HEK293 (cell line): ENCODE measurements around the gene PLCD3.

Experiments
- CTCF ChIA-PET: fragments of 350-600 bp; formaldehyde crosslinking; extraction: SDS; loops from one replicate; lab custom pipeline; 2021; ENCODE audit warnings: antibody characterized with exemption; lab: Yijun Ruan, JAX
- POLR2A ChIA-PET: fragments of 300-600 bp; formaldehyde crosslinking; extraction: SDS; loops from one replicate; lab custom pipeline; 2020; ENCODE audit warnings: antibody characterized with exemption, inconsistent platforms; lab: Yijun Ruan, JAX
- H3K27ac ChIP-seq: fragments of 200-500 bp; sonication (Bioruptor generic); 2 replicates; pipeline ENCODE4 v1.5.1; 2014; ENCODE audit warnings: low read depth, low read length, control low read depth, inconsistent platforms; ENCODE audit errors: extremely low read depth
- H3K36me3 ChIP-seq, 2 experiments: fragments of 200-500 bp in 1 of 2; sonication (Bioruptor generic) in 1 of 2; 1 replicate in 1 of 2; 2 replicates in 1 of 2; pipeline ENCODE4 v1.5.1; 2014 to 2017; ENCODE audit warnings: inconsistent platforms in 2 of 2, low read length in 2 of 2; ENCODE audit not compliant: control insufficient read depth in 2 of 2, insufficient read depth in 1 of 2
- H3K4me1 ChIP-seq: fragments of 200-500 bp; sonication (Bioruptor generic); 2 replicates; pipeline ENCODE4 v1.5.1; 2014; ENCODE audit warnings: mild to moderate bottlenecking, low read length, inconsistent platforms; ENCODE audit not compliant: control insufficient read depth, insufficient read depth
- H3K4me3 ChIP-seq: 2 replicates; pipeline ENCODE4 v1.5.1; 2011; ENCODE audit warnings: low read depth, mild to moderate bottlenecking, control low read depth, low read length, moderate library complexity
- H3K9me3 ChIP-seq: fragments of 200-500 bp; sonication (Bioruptor generic); 2 replicates; pipeline ENCODE4 v1.5.1; 2014; ENCODE audit warnings: low read depth, low read length, inconsistent platforms; ENCODE audit not compliant: control insufficient read depth, insufficient read depth
- GLIS1 ChIP-seq: fragments of 450-650 bp; formaldehyde crosslinking; IDR thresholded peaks from 2 replicates; pipeline ENCODE4 v1.5.1; 2016; ENCODE audit warnings: missing biosample characterization, missing genetic modification characterization
- MEIS1 ChIP-seq: sonication (generic); formaldehyde crosslinking; IDR thresholded peaks from 2 replicates; pipeline ENCODE4 v1.8.1; 2022; ENCODE audit warnings: missing genetic modification reagents, mild to moderate bottlenecking, borderline replicate concordance
- MYNN ChIP-seq: fragments of 450-650 bp; formaldehyde crosslinking; IDR thresholded peaks from 2 replicates; pipeline ENCODE4 v1.5.1; 2016; ENCODE audit warnings: missing biosample characterization, missing genetic modification characterization, borderline replicate concordance
- PRDM1 ChIP-seq: fragments of 450-650 bp; formaldehyde crosslinking; IDR thresholded peaks from 2 replicates; pipeline ENCODE4; 2016; ENCODE audit warnings: missing biosample characterization, missing genetic modification characterization
- ZBTB1 ChIP-seq: fragments of 450-650 bp; formaldehyde crosslinking; IDR thresholded peaks from 2 replicates; pipeline ENCODE4 v1.5.1; 2016; ENCODE audit warnings: missing biosample characterization, missing genetic modification characterization
- ZEB2 ChIP-seq: fragments of 450-650 bp; formaldehyde crosslinking; IDR thresholded peaks from 2 replicates; pipeline ENCODE4 v1.5.1; 2016; ENCODE audit warnings: missing biosample characterization, missing genetic modification characterization
- ZIC2 ChIP-seq: fragments of 450-650 bp; formaldehyde crosslinking; IDR thresholded peaks from 2 replicates; pipeline ENCODE4 v1.5.1; 2016; ENCODE audit warnings: missing biosample characterization, missing genetic modification characterization
- ZNF155 ChIP-seq: fragments of 450-650 bp; formaldehyde crosslinking; IDR thresholded peaks from 2 replicates; pipeline ENCODE4 v1.5.1; 2016; ENCODE audit warnings: missing biosample characterization, missing genetic modification characterization
- ZNF2 ChIP-seq: fragments of 450-650 bp; formaldehyde crosslinking; IDR thresholded peaks from 2 replicates; pipeline ENCODE4 v1.5.1; 2016; ENCODE audit warnings: missing biosample characterization, missing genetic modification characterization
- ZNF324 ChIP-seq: fragments of 450-650 bp; formaldehyde crosslinking; IDR thresholded peaks from 2 replicates; pipeline ENCODE4 v1.5.1; 2016; ENCODE audit warnings: missing biosample characterization, missing genetic modification characterization
- ZNF335 ChIP-seq: fragments of 450-650 bp; formaldehyde crosslinking; conservative IDR thresholded peaks from 2 replicates; pipeline ENCODE4 v1.5.1; 2016; ENCODE audit warnings: missing biosample characterization, missing genetic modification characterization
- ZNF48 ChIP-seq: fragments of 450-650 bp; formaldehyde crosslinking; IDR thresholded peaks from 2 replicates; pipeline ENCODE4 v1.5.1; 2016; ENCODE audit warnings: missing biosample characterization, missing genetic modification characterization
- ZNF658 ChIP-seq: fragments of 450-650 bp; formaldehyde crosslinking; IDR thresholded peaks from 2 replicates; pipeline ENCODE4; 2016; ENCODE audit warnings: missing biosample characterization, missing genetic modification characterization
- ZNF792 ChIP-seq: fragments of 450-650 bp; formaldehyde crosslinking; IDR thresholded peaks from 2 replicates; pipeline ENCODE4 v1.5.1; 2016; ENCODE audit warnings: missing biosample characterization, missing genetic modification characterization
- TF ChIP-seq, protein P1 (sequence below): fragments of 450-650 bp; formaldehyde crosslinking; IDR thresholded peaks from 2 replicates; pipeline ENCODE4 v1.5.1; 2016; ENCODE audit warnings: missing biosample characterization, missing genetic modification characterization
- TF ChIP-seq, protein P2 (sequence below): fragments of 450-650 bp; formaldehyde crosslinking; IDR thresholded peaks from 2 replicates; pipeline ENCODE4 v1.5.1; 2017; ENCODE audit warnings: missing biosample characterization, missing genetic modification characterization
- TF ChIP-seq, protein P3 (sequence below): fragments of 450-650 bp; formaldehyde crosslinking; IDR thresholded peaks from 2 replicates; pipeline ENCODE4 v1.5.1; 2016; ENCODE audit warnings: missing biosample characterization, missing genetic modification characterization, low read depth
- TF ChIP-seq, protein P4 (sequence below): fragments of 450-650 bp; formaldehyde crosslinking; IDR thresholded peaks from 2 replicates; pipeline ENCODE4 v1.5.1; 2017; ENCODE audit warnings: missing biosample characterization, missing genetic modification characterization
- TF ChIP-seq, protein P5 (sequence below): fragments of 450-650 bp; formaldehyde crosslinking; IDR thresholded peaks from 2 replicates; pipeline ENCODE4 v1.5.1; 2016; ENCODE audit warnings: missing biosample characterization, missing genetic modification characterization

The PLCD3 gene

DNA sequence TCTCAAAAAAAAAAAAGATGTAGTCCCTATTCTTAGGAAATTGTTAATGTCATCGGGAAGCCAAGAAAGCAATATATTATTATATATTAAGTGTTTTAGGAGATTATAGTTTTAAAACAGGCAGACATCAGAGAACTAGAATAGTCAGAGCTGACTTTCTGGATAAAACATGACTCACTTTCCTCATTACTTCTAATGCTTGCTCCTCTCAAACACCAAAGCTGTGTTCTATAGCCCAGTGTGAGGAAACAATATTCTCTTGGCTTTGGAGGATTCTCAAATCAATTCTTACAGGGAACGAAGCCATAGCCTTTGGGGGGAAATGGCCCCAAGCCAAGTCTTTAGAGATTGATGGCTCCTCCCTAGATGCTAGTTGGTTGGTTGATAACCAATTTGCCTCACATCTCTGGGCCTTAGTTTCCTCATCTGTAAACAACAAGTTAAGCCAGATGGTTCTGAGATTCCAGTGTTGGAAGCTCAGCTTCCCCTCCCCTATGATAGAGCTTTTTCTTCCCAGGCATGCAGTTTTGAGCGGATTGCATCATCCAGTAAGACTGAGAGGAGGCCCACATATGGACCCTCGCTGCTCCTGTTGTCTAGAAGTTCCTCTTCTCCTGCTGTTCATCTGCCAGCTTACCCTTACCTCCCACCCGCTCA, 58.8 kb downstream of the PLCD3 start:
- TF ChIP-seq ZNF324 (tag by site-specific recombination) (0 out of 2 replicates have a peak, but pooled peaks have one; percentile 37), ZBTB1 (tag by site-specific recombination) (no peak), MEIS1 (no peak), ZNF658 (no peak), MYNN (no peak), ZNF155 (no peak), ZNF792 (tag by site-specific recombination) (no peak), ZIC2 (tag by site-specific recombination) (0 out of 2 replicates have a peak, but pooled peaks have one; percentile 32), ZEB2 (tag by site-specific recombination) (0 out of 2 replicates have a peak, but pooled peaks have one; percentile 28), ZNF48 (tag by site-specific recombination) (no peak), GLIS1 (tag by site-specific recombination) (no peak), ZNF335 (tag by site-specific recombination) (peak; percentile 40; the same call in 1 of the 2 replicates)
- TF ChIP-seq, protein P1, sequence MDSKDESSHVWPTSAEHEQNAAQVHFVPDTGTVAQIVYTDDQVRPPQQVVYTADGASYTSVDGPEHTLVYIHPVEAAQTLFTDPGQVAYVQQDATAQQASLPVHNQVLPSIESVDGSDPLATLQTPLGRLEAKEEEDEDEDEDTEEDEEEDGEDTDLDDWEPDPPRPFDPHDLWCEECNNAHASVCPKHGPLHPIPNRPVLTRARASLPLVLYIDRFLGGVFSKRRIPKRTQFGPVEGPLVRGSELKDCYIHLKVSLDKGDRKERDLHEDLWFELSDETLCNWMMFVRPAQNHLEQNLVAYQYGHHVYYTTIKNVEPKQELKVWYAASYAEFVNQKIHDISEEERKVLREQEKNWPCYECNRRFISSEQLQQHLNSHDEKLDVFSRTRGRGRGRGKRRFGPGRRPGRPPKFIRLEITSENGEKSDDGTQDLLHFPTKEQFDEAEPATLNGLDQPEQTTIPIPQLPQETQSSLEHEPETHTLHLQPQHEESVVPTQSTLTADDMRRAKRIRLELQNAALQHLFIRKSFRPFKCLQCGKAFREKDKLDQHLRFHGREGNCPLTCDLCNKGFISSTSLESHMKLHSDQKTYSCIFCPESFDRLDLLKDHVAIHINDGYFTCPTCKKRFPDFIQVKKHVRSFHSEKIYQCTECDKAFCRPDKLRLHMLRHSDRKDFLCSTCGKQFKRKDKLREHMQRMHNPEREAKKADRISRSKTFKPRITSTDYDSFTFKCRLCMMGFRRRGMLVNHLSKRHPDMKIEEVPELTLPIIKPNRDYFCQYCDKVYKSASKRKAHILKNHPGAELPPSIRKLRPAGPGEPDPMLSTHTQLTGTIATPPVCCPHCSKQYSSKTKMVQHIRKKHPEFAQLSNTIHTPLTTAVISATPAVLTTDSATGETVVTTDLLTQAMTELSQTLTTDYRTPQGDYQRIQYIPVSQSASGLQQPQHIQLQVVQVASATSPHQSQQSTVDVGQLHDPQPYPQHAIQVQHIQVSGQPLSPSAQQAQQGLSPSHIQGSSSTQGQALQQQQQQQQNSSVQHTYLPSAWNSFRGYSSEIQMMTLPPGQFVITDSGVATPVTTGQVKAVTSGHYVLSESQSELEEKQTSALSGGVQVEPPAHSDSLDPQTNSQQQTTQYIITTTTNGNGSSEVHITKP (tag by site-specific recombination), result 0 out of 2 replicates have a peak, but pooled peaks have one; percentile 42
- TF ChIP-seq, protein P2, sequence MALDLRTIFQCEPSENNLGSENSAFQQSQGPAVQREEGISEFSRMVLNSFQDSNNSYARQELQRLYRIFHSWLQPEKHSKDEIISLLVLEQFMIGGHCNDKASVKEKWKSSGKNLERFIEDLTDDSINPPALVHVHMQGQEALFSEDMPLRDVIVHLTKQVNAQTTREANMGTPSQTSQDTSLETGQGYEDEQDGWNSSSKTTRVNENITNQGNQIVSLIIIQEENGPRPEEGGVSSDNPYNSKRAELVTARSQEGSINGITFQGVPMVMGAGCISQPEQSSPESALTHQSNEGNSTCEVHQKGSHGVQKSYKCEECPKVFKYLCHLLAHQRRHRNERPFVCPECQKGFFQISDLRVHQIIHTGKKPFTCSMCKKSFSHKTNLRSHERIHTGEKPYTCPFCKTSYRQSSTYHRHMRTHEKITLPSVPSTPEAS (tag by site-specific recombination), result no peak
- TF ChIP-seq, protein P3, sequence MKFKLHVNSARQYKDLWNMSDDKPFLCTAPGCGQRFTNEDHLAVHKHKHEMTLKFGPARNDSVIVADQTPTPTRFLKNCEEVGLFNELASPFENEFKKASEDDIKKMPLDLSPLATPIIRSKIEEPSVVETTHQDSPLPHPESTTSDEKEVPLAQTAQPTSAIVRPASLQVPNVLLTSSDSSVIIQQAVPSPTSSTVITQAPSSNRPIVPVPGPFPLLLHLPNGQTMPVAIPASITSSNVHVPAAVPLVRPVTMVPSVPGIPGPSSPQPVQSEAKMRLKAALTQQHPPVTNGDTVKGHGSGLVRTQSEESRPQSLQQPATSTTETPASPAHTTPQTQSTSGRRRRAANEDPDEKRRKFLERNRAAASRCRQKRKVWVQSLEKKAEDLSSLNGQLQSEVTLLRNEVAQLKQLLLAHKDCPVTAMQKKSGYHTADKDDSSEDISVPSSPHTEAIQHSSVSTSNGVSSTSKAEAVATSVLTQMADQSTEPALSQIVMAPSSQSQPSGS (tag by site-specific recombination), result peak; percentile 43; the same call in 1 of the 2 replicates
- TF ChIP-seq, protein P4, sequence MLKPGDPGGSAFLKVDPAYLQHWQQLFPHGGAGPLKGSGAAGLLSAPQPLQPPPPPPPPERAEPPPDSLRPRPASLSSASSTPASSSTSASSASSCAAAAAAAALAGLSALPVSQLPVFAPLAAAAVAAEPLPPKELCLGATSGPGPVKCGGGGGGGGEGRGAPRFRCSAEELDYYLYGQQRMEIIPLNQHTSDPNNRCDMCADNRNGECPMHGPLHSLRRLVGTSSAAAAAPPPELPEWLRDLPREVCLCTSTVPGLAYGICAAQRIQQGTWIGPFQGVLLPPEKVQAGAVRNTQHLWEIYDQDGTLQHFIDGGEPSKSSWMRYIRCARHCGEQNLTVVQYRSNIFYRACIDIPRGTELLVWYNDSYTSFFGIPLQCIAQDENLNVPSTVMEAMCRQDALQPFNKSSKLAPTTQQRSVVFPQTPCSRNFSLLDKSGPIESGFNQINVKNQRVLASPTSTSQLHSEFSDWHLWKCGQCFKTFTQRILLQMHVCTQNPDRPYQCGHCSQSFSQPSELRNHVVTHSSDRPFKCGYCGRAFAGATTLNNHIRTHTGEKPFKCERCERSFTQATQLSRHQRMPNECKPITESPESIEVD (tag by site-specific recombination), result peak; percentile 37; the same call in 1 of the 2 replicates
- CTCF ChIA-PET, result interaction anchor here (0.6 to 1.4 kb wide), 6 partner anchors 16 to 153 kb away, joined by 3 to 4 read pairs (median 3); partner anchors contain the start of gene ACBD4
- no peak overlapping the region for H3K27ac ChIP-seq
- no peak overlapping the region for H3K4me3 ChIP-seq
- POLR2A ChIA-PET, result interaction anchor here (0.7 kb wide), 2 partner anchors 10 to 28 kb away, joined by 3 to 4 read pairs; no protein-coding TSS in a partner anchor
- H3K9me3 ChIP-seq, result no peaks in the 10 kb centered on the region
- no peaks in the 10 kb centered on the region; the same call in 1 of the 2 replicates for H3K4me1 ChIP-seq
- peaks cover 28 to 45% of the 10 kb centered on the region in 2 experiments; a peak in 2 of 3 replicates for H3K36me3 ChIP-seq

DNA sequence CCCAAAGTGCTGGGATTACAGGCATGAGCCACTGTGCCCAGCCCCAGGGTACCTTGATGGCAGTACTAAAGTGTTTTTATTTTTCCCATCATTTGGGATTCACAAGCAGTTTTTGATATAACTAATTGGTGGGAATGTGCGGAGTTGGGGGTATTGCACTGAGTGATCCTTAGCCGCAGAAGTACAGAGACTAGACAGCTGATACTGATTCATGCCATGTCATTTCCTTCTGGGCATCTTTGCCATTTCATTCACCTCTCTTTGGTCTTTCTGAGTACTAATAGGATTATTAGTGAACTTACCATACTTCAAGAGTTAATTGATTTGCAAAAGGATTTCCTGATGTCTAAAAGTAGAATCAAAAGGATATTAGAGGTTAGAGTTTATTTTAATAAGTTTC, 61.5 kb downstream of the PLCD3 start:
- H3K27ac ChIP-seq, result no peak overlapping the region
- peaks cover 14% of the 10 kb centered on the region for H3K4me1 ChIP-seq
- ChIA-PET POLR2A (interaction anchor here (1.0 to 1.8 kb wide), 2 partner anchors 9 to 10 kb away, joined by 5 to 10 read pairs; partner anchors contain the start of gene NMT1), CTCF (interaction anchor here (1.1 kb wide), 1 partner anchor 29 kb away, joined by 5 read pairs; no protein-coding TSS in a partner anchor)
- TF ChIP-seq, protein P5, sequence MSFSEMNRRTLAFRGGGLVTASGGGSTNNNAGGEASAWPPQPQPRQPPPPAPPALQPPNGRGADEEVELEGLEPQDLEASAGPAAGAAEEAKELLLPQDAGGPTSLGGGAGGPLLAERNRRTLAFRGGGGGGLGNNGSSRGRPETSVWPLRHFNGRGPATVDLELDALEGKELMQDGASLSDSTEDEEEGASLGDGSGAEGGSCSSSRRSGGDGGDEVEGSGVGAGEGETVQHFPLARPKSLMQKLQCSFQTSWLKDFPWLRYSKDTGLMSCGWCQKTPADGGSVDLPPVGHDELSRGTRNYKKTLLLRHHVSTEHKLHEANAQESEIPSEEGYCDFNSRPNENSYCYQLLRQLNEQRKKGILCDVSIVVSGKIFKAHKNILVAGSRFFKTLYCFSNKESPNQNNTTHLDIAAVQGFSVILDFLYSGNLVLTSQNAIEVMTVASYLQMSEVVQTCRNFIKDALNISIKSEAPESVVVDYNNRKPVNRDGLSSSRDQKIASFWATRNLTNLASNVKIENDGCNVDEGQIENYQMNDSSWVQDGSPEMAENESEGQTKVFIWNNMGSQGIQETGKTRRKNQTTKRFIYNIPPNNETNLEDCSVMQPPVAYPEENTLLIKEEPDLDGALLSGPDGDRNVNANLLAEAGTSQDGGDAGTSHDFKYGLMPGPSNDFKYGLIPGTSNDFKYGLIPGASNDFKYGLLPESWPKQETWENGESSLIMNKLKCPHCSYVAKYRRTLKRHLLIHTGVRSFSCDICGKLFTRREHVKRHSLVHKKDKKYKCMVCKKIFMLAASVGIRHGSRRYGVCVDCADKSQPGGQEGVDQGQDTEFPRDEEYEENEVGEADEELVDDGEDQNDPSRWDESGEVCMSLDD (tag by site-specific recombination), result no peak
- TF ChIP-seq ZNF2, result no peak
- no peak for TF ChIP-seq PRDM1 (tag by site-specific recombination)
- no peaks in the 10 kb centered on the region for H3K9me3 ChIP-seq
- H3K36me3 ChIP-seq, result peaks cover 34 to 45% of the 10 kb centered on the region in 2 experiments; a peak in 2 of 3 replicates
- H3K4me3 ChIP-seq, result no peak overlapping the region
